Pancreas (tissue), 10 donors: Measurements from ENCODE around the gene GCC2. TPM values are rescaled to one million over a fixed set of nuclear protein-coding genes. Genes with fewer than 3 reads are reported as not detected.

Experiments used
- ATAC-seq, 4 donors: fragments of 200-7000 bp; cut with Tn5 transposase; one replicate each; pipeline versions ENCODE4 v1.8.0 to v1.9.1; 2020; ENCODE audit warnings: mild to moderate bottlenecking in 4 of 4, moderate library complexity in 4 of 4
- DNase-seq, 6 donors: peaks; one replicate each; pipeline ENCODE4 v3.0.0-alpha.2; 2020
- FAIRE-seq: peaks from 2 replicates; lab custom pipeline; 2012; peaks lifted over from hg19 to GRCh38; lab: Jason Lieb, UNC
- H3K27ac ChIP-seq, 4 donors: fragments of 200-600 bp; sonication (generic); 1 replicate in 3 of 4; 2 replicates in 1 of 4; pipeline versions ENCODE4 v1.5.0 to v1.8.0; 2020
- H3K27me3 ChIP-seq, 4 donors: fragments of 200-600 bp; one replicate each; pipeline ENCODE4 v1.8.0; 2021
- H3K36me3 ChIP-seq, 3 donors: fragments of 200-600 bp; sonication (generic) in 1 of 3; one replicate each; pipeline versions ENCODE4 v1.5.0 to v1.8.0; 2020 to 2021
- H3K4me1 ChIP-seq, 3 donors: fragments of 200-600 bp; one replicate each; pipeline ENCODE4 v1.8.0; 2021
- H3K4me3 ChIP-seq, 4 donors: fragments of 200-600 bp; sonication (generic) in 2 of 4; one replicate each; pipeline versions ENCODE4 v1.5.0 to v1.8.0; 2020 to 2021
- H3K9me3 ChIP-seq, 4 donors: fragments of 200-600 bp; one replicate each; pipeline ENCODE4 v1.8.0; 2021
- CTCF ChIP-seq, 4 donors: fragments of 200-600 bp; sonication (generic) in 3 of 4; IDR thresholded peaks; one replicate each; pipeline versions ENCODE4 v1.5.0 to v1.8.0; 2021; ENCODE audit warnings: antibody characterized with exemption in 4 of 4
- WGBS, 2 donors: extraction: QIAGEN DNeasy Blood & Tissue Kit; methylation state at CpG; one replicate each; pipeline ENCODE4 v1.1.7; 2013; 5-methylcytosine and 5-hydroxymethylcytosine counted together
- intact Hi-C, 3 donors: fragments of 100-400 bp; cut with DNase I; formaldehyde crosslinking; loops; one replicate each; pipeline versions ENCODE4 v1.11.1 to v1.14.2; 2022
- polyA plus RNA-seq, 2 donors: library from polyadenylated mRNA; stranded (reverse); fragments of 200-250 nt; gene quantifications; one replicate each; pipeline ENCODE4 v1.2.3, GENCODE V29; 2013
- total RNA-seq, 6 donors: library from RNA; stranded (reverse); fragmentation: NEBNext Ultra II Directional in 4 of 6; extraction: Animal tissue kit (Norgen Biotek cat#: 25700) in 4 of 6; gene quantifications; one replicate each; pipeline versions ENCODE4 v1.2.1 to v1.2.4, GENCODE V29; 2021 to 2023
- donor health status: healthy with polysubstance abuse.
- donor health status: DM: no; HTN: no; CAD: no; lungs with moderate emphysema.
- donor health status: DM: no; HTN: no; CAD: no.
- donor health status: control.
- donor health status: control.
- donor health status: Bipolar disorder and iron deficiency.
- donor health status: DM: yes; HTN: yes; CAD: no.
- donor health status: DM: no; HTN: no; CAD: no.
- donor health status: DM: no; HTN: no; CAD: no.
- donor health status: DM: yes; HTN: yes; CAD: no.

Gene GCC2
- total and polyA plus RNA-seq, 8 donors, result 8.7 to 36.0 (median 20.6) TPM

DNA sequence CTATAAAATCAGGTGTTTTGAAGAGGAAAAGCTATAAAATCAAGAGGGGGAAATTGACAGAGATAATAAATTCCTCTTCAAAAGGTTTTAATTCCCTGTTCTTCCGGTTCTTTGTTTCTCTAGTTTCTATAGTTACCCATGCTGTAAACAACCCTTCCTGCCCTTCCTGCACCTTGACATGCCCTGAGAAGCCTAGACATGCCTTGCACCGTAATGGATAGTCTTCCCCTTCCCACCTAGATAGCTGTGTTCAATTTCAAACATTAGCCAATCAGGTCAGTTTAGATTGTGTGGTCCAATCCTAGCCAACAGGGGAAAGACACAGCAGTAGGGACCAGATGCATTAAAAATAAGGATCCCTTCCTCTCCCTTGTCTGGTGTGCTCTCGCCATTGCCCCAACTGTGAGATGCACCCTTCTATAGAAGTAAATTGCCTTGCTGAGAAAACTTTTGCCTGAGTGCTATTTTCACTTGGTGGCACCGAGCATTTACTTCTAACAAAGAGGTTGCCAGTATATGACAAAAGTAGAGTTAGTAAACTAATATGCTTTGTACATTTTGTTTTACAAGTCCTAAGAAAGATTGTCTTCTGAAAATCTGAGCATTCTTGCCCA is 44.1 kb upstream of the GCC2 start:
- DNase-seq (no peak), FAIRE-seq (no peak), ATAC-seq (no peak)
- H3K27ac ChIP-seq, result no peak overlapping the region
- no peaks in the 10 kb centered on the region for H3K27me3 ChIP-seq
- H3K4me1 ChIP-seq, result no peaks in the 10 kb centered on the region
- intact Hi-C loops, result no loop called here
- no peaks in the 10 kb centered on the region for H3K9me3 ChIP-seq
- 66 to 75% methylated on average over 4 of the region's 4 CpGs for WGBS, 2 donors
- no peak for TF ChIP-seq CTCF (IDR thresholded peaks at IDR 0.05)
- H3K4me3 ChIP-seq, result no peak overlapping the region
- H3K36me3 ChIP-seq, result no peaks in the 10 kb centered on the region

GRCh38 chr2:108407864-108408729 is 40.9 kb upstream of the GCC2 start:
- H3K4me3 ChIP-seq, result no peak overlapping the region
- TF ChIP-seq CTCF (IDR thresholded peaks at IDR 0.05), result no peak
- WGBS, 2 donors, result 83 to 85% methylated on average over 6 of the region's 6 CpGs
- DNase-seq, result no peak
- no peaks in the 10 kb centered on the region for H3K27me3 ChIP-seq
- no peak for FAIRE-seq
- H3K9me3 ChIP-seq, result no peaks in the 10 kb centered on the region
- no peak for ATAC-seq
- no peaks in the 10 kb centered on the region for H3K4me1 ChIP-seq
- H3K27ac ChIP-seq, result no peak overlapping the region
- no peaks in the 10 kb centered on the region for H3K36me3 ChIP-seq
- intact Hi-C loops, result no loop called here

DNA sequence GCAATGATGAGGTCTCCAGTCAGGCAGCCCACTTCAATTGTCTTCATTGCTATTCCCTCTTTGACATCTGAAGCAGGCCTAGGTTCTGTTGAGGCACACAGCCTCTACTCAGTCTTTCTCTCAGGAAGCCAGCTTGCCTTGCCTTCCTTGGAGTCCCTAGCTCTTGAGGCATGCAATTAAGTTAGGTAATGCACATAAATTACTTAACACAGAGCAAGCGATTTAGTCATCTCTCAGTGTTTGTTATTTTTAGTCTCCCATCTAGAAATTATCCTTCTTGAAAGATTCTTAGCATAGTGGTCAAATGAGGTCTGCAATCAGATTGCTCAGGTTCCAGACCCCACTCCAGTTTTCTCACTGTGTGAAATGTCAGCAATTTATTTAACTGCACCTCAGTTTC is 39.2 kb upstream of the GCC2 start:
- WGBS, 2 donors, result 82 to 88% methylated on average over 1 of the region's 1 CpG
- H3K4me1 ChIP-seq, result no peaks in the 10 kb centered on the region

GRCh38 chr2:108412995-108413710 is 35.9 kb upstream of the GCC2 start:
- intact Hi-C loops, result no loop called here
- no peak overlapping the region for H3K4me3 ChIP-seq
- H3K9me3 ChIP-seq, result no peaks in the 10 kb centered on the region
- H3K4me1 ChIP-seq, result no peaks in the 10 kb centered on the region
- no peak for FAIRE-seq
- no peak overlapping the region for H3K27ac ChIP-seq
- no peak for ATAC-seq
- no peaks in the 10 kb centered on the region for H3K27me3 ChIP-seq
- WGBS, 2 donors, result 58 to 69% methylated on average over 1 of the region's 1 CpG
- TF ChIP-seq CTCF (IDR thresholded peaks at IDR 0.05), result no peak
- no peaks in the 10 kb centered on the region for H3K36me3 ChIP-seq
- no peak for DNase-seq

More for the DNA sequence above, 39.2 kb upstream of the GCC2 start:
- no peak overlapping the region for H3K27ac ChIP-seq
- DNase-seq, result no peak
- no peaks in the 10 kb centered on the region for H3K36me3 ChIP-seq
- intact Hi-C loops, result no loop called here
- TF ChIP-seq CTCF (IDR thresholded peaks at IDR 0.05), result no peak
- H3K27me3 ChIP-seq, result no peaks in the 10 kb centered on the region
- no peak for ATAC-seq
- no peak overlapping the region for H3K4me3 ChIP-seq
- no peak for FAIRE-seq
- H3K9me3 ChIP-seq, result no peaks in the 10 kb centered on the region
